Measurements from ENCODE around the gene LOXL3.

LOXL3 gene

GRCh38 chr2:74538881-74539339 lies 14.8 kb downstream of the LOXL3 start:
- H3K4me1 ChIP-seq = peaks cover 7% of the 10 kb centered on the region
- no peaks in the 10 kb centered on the region for H3K9me3 ChIP-seq
- H3K9ac ChIP-seq = no peak overlapping the region
- no peaks in the 10 kb centered on the region for H3K27me3 ChIP-seq
- peaks cover 10% of the 10 kb centered on the region for H3K36me3 ChIP-seq
- H3K27ac ChIP-seq = no peak overlapping the region
- no peak overlapping the region for H3K4me3 ChIP-seq
- no peaks in the 10 kb centered on the region for H4K20me1 ChIP-seq
- 0 out of 2 replicates have a peak, but pooled peaks have one; percentile 36 for TF ChIP-seq Cebpa-rat (IDR thresholded peaks at IDR 0.05)
- peak overlapping the region; percentile 45 for H3K4me2 ChIP-seq

GRCh38 chr2:74537140-74537539 lies 16.6 kb downstream of the LOXL3 start:
- Histone ChIP-seq H3K9ac (no peak overlapping the region), H3K4me1 (peaks cover 13% of the 10 kb centered on the region)

GRCh38 chr2:74536166-74536950 lies 17.4 kb downstream of the LOXL3 start:
- Histone ChIP-seq H3K4me2 (no peak overlapping the region), H3K27me3 (no peaks in the 10 kb centered on the region), H3K36me3 (peaks cover 26% of the 10 kb centered on the region), H3K4me3 (no peak overlapping the region), H3K27ac (no peak overlapping the region), H3K9ac (no peak overlapping the region), H3K9me3 (no peaks in the 10 kb centered on the region), H4K20me1 (peaks cover 14% of the 10 kb centered on the region; the same call in 1 of the 2 replicates), H3K4me1 (peaks cover 21% of the 10 kb centered on the region)
- no peak for TF ChIP-seq Cebpa-rat (IDR thresholded peaks at IDR 0.05)

More at GRCh38 chr2:74537140-74537539, 16.6 kb downstream of the LOXL3 start:
- Histone ChIP-seq H3K27ac (no peak overlapping the region), H3K9me3 (no peaks in the 10 kb centered on the region), H3K27me3 (no peaks in the 10 kb centered on the region), H3K36me3 (peaks cover 26% of the 10 kb centered on the region), H4K20me1 (peaks cover 6% of the 10 kb centered on the region; the same call in 1 of the 2 replicates), H3K4me2 (no peak overlapping the region), H3K4me3 (no peak overlapping the region)
- TF ChIP-seq Cebpa-rat (IDR thresholded peaks at IDR 0.05) = no peak

GRCh38 chr2:74535440-74535965 lies 18.2 kb downstream of the LOXL3 start:
- no peak overlapping the region for H3K4me2 ChIP-seq
- H3K9ac ChIP-seq = no peak overlapping the region
- peaks cover 20% of the 10 kb centered on the region; the same call in 1 of the 2 replicates for H4K20me1 ChIP-seq
- no peaks in the 10 kb centered on the region for H3K27me3 ChIP-seq
- no peak overlapping the region for H3K27ac ChIP-seq
- H3K36me3 ChIP-seq = peaks cover 26% of the 10 kb centered on the region
- no peak overlapping the region for H3K4me3 ChIP-seq
- no peaks in the 10 kb centered on the region for H3K9me3 ChIP-seq
- no peak for TF ChIP-seq Cebpa-rat (IDR thresholded peaks at IDR 0.05)
- peaks cover 29% of the 10 kb centered on the region for H3K4me1 ChIP-seq

- H3K4me2 ChIP-seq = no peak overlapping the region
- no peak for TF ChIP-seq Cebpa-rat (IDR thresholded peaks at IDR 0.05)
- H3K36me3 ChIP-seq = peaks cover 26% of the 10 kb centered on the region
- H3K27ac ChIP-seq = no peak overlapping the region
- H3K9me3 ChIP-seq = no peaks in the 10 kb centered on the region
- H3K27me3 ChIP-seq = no peaks in the 10 kb centered on the region
- H4K20me1 ChIP-seq = peaks cover 20% of the 10 kb centered on the region; the same call in 1 of the 2 replicates
- H3K4me3 ChIP-seq = no peak overlapping the region
- H3K4me1 ChIP-seq = peaks cover 29% of the 10 kb centered on the region
- no peak overlapping the region for H3K9ac ChIP-seq
Measured at GRCh38 chr2:74534411-74534810, 19.3 kb downstream of the LOXL3 start.

GRCh38 chr2:74533464-74533863 lies 20.3 kb downstream of the LOXL3 start:
- H3K27me3 ChIP-seq = no peaks in the 10 kb centered on the region
- no peak overlapping the region for H3K4me2 ChIP-seq
- no peaks in the 10 kb centered on the region for H3K9me3 ChIP-seq

GRCh38 chr2:74532222-74532621 lies 21.5 kb downstream of the LOXL3 start:
- Histone ChIP-seq H4K20me1 (peaks cover 32% of the 10 kb centered on the region), H3K27ac (no peak overlapping the region), H3K27me3 (no peaks in the 10 kb centered on the region), H3K9me3 (no peaks in the 10 kb centered on the region), H3K4me3 (no peak overlapping the region), H3K4me2 (peak overlapping the region; percentile 98), H3K9ac (no peak overlapping the region; the same call in 1 of the 2 replicates), H3K36me3 (peaks cover 38% of the 10 kb centered on the region), H3K4me1 (peaks cover 39% of the 10 kb centered on the region)
- TF ChIP-seq Cebpa-rat (IDR thresholded peaks at IDR 0.05) = no peak

More at GRCh38 chr2:74533464-74533863, 20.3 kb downstream of the LOXL3 start:
- peaks cover 27% of the 10 kb centered on the region for H3K4me1 ChIP-seq
- H3K36me3 ChIP-seq = peaks cover 26% of the 10 kb centered on the region
- H4K20me1 ChIP-seq = peaks cover 26% of the 10 kb centered on the region
- no peak overlapping the region for H3K27ac ChIP-seq
- TF ChIP-seq Cebpa-rat (IDR thresholded peaks at IDR 0.05) = no peak
- H3K9ac ChIP-seq = no peak overlapping the region
- H3K4me3 ChIP-seq = no peak overlapping the region

- Histone ChIP-seq H3K4me3 (peak overlapping the region; percentile 97), H4K20me1 (peaks cover 32% of the 10 kb centered on the region), H3K9ac (peak overlapping the region; percentile 94; the same call in 1 of the 2 replicates), H3K27me3 (no peaks in the 10 kb centered on the region), H3K4me2 (peak overlapping the region; percentile 98), H3K4me1 (peaks cover 42% of the 10 kb centered on the region), H3K9me3 (no peaks in the 10 kb centered on the region), H3K36me3 (peaks cover 44% of the 10 kb centered on the region), H3K27ac (peak overlapping the region; percentile 1; the same call in 1 of the 2 replicates)
- TF ChIP-seq Cebpa-rat (IDR thresholded peaks at IDR 0.05) = no peak
Measured at GRCh38 chr2:74531666-74532065, 22.1 kb downstream of the LOXL3 start.

- H3K4me2 ChIP-seq = peak overlapping the region; percentile 98
- H3K4me3 ChIP-seq = peak overlapping the region; percentile 97
- H3K36me3 ChIP-seq = peaks cover 55% of the 10 kb centered on the region
- no peaks in the 10 kb centered on the region for H3K27me3 ChIP-seq
- no peaks in the 10 kb centered on the region for H3K9me3 ChIP-seq
- peaks cover 42% of the 10 kb centered on the region for H3K4me1 ChIP-seq
- H3K9ac ChIP-seq = peak overlapping the region; percentile 94
- peaks cover 32% of the 10 kb centered on the region for H4K20me1 ChIP-seq
- H3K27ac ChIP-seq = peak overlapping the region; percentile 96
- no peak for TF ChIP-seq Cebpa-rat (IDR thresholded peaks at IDR 0.05)
Measured at GRCh38 chr2:74530239-74531187, 23.2 kb downstream of the LOXL3 start.

Data from BLaER1 (cell line).